Endothelial cell of umbilical vein (primary cell): ENCODE measurements around the gene OR10H4. TPM values are rescaled to one million over a fixed set of nuclear protein-coding genes. Genes with fewer than 3 reads are reported as not detected.

ENCODE experiments used
- BruUV-seq: library from RNA; stranded (reverse); fragments of 400-500 nt; replicated peaks from 2 replicates; lab custom pipeline; 2021; lab: Mats Ljungman, UMichigan
- CTCF ChIA-PET: fragments of 300-600, 350-600 bp; sonication (Branson Sonifier 250); formaldehyde crosslinking; loops from one replicate; lab custom pipeline; 2021; ENCODE audit warnings: antibody characterized with exemption, inconsistent platforms; lab: Charles Lee
- POLR2A ChIA-PET: fragments of 300-600, 350-600 bp; sonication (Branson Sonifier 250); formaldehyde crosslinking; loops from one replicate; lab custom pipeline; 2021; ENCODE audit warnings: antibody characterized with exemption, inconsistent platforms; lab: Charles Lee
- DNase-seq: peaks from one replicate; pipeline ENCODE4 v3.0.0-alpha.2; 2011; ENCODE audit warnings: low read depth, low spot score
- FAIRE-seq: peaks from 2 replicates; lab custom pipeline; 2011; peaks lifted over from hg19 to GRCh38; lab: Jason Lieb, UNC
- H2AFZ ChIP-seq: 2 replicates; pipeline ENCODE4 v1.6.0; 2012; ENCODE audit warnings: low read depth, low read length, control low read depth, inconsistent platforms
- H3K27ac ChIP-seq: 2 replicates; pipeline ENCODE4 v1.5.1; 2011; ENCODE audit warnings: low read depth, mild to moderate bottlenecking, control low read depth, low read length, moderate library complexity; ENCODE audit not compliant: insufficient read depth
- H3K27me3 ChIP-seq, 2 experiments: 2 replicates each; pipeline versions ENCODE4 v1.6.0 to v1.6.1; 2011; ENCODE audit warnings: low read length in 2 of 2, mixed read lengths in 1 of 2; ENCODE audit not compliant: control insufficient read depth in 2 of 2, insufficient read depth in 2 of 2
- H3K36me3 ChIP-seq, 2 experiments: 2 replicates in 1 of 2; 3 replicates in 1 of 2; pipeline ENCODE4 v1.5.1; 2011; ENCODE audit warnings: low read length in 2 of 2, mild to moderate bottlenecking in 1 of 2, moderate library complexity in 1 of 2; ENCODE audit not compliant: control insufficient read depth in 2 of 2, insufficient read depth in 2 of 2; ENCODE audit errors: extremely low read depth in 1 of 2
- H3K4me1 ChIP-seq: 3 replicates; pipeline ENCODE4 v1.5.1; 2011; ENCODE audit warnings: mild to moderate bottlenecking, low read length; ENCODE audit not compliant: control insufficient read depth, insufficient read depth; ENCODE audit errors: extremely low read depth
- H3K4me2 ChIP-seq: 2 replicates; pipeline ENCODE4 v1.6.1; 2011; ENCODE audit warnings: low read length, control low read depth, mixed read lengths; ENCODE audit not compliant: insufficient read depth
- H3K4me3 ChIP-seq, 3 experiments: fragments of 200-600 bp in 1 of 3; sonication (generic), shearing (Covaris generic) in 1 of 3; replicated peaks in 1 of 3; 2 replicates each; pipeline ENCODE4 v1.5.1; 2011 to 2016; ENCODE audit warnings: control low read depth in 3 of 3, low read length in 3 of 3, mild to moderate bottlenecking in 2 of 3, inconsistent platforms in 1 of 3, low read depth in 1 of 3, moderate library complexity in 1 of 3; ENCODE audit not compliant: insufficient read depth in 1 of 3
- H3K79me2 ChIP-seq: 2 replicates; pipeline ENCODE4 v1.6.0; 2012; ENCODE audit warnings: low read length, inconsistent platforms; ENCODE audit not compliant: control insufficient read depth, insufficient read depth
- H3K9ac ChIP-seq: replicated peaks from 2 replicates; pipeline ENCODE3; 2011; ENCODE audit warnings: low read length, control low read depth; ENCODE audit not compliant: insufficient read depth; ENCODE audit errors: extremely low read depth
- H3K9me1 ChIP-seq: replicated peaks from 3 replicates; pipeline ENCODE4 v1.6.0; 2011; ENCODE audit warnings: mild to moderate bottlenecking, low read length; ENCODE audit not compliant: control insufficient read depth, insufficient read depth; ENCODE audit errors: extremely low read depth
- H3K9me3 ChIP-seq: replicated peaks from 2 replicates; pipeline ENCODE4 v1.5.1; 2012; ENCODE audit warnings: low read length, inconsistent platforms; ENCODE audit not compliant: control insufficient read depth, insufficient read depth
- H4K20me1 ChIP-seq: replicated peaks from 2 replicates; pipeline ENCODE3; 2011; ENCODE audit warnings: mild to moderate bottlenecking, low read length; ENCODE audit not compliant: control insufficient read depth, insufficient read depth; ENCODE audit errors: extremely low read depth
- EZH2 ChIP-seq: IDR thresholded peaks from 2 replicates; pipeline ENCODE4 v1.6.1; 2012; ENCODE audit warnings: borderline replicate concordance, low read depth, mild to moderate bottlenecking, moderate library complexity, low read length, inconsistent platforms; ENCODE audit not compliant: severe bottlenecking
- FOS ChIP-seq: IDR thresholded peaks from 2 replicates; pipeline ENCODE4 v1.6.1; 2011; ENCODE audit warnings: mild to moderate bottlenecking, low read length, moderate library complexity, borderline replicate concordance; ENCODE audit not compliant: insufficient read depth
- GATA2 ChIP-seq: IDR thresholded peaks from 2 replicates; pipeline ENCODE4 v1.7.0; 2011; ENCODE audit warnings: low read depth, mild to moderate bottlenecking, moderate library complexity, mixed read lengths, low read length; ENCODE audit not compliant: insufficient read length, insufficient read depth
- JUN ChIP-seq: IDR thresholded peaks from 2 replicates; pipeline ENCODE4 v1.6.1; 2011; ENCODE audit warnings: borderline replicate concordance, low read depth; ENCODE audit not compliant: insufficient read length, insufficient read depth
- MYC ChIP-seq: IDR thresholded peaks from one replicate; pipeline ENCODE4 v1.6.1; 2011; ENCODE audit warnings: mild to moderate bottlenecking, low read depth, low read length
- POLR2A ChIP-seq: IDR thresholded peaks from 2 replicates; pipeline ENCODE4 v1.6.1; 2012; ENCODE audit warnings: low read depth, mild to moderate bottlenecking, control low read depth, low read length
- POLR2AphosphoS5 ChIP-seq: IDR thresholded peaks from 2 replicates; pipeline ENCODE4 v1.6.1; 2012; ENCODE audit warnings: low read depth, mild to moderate bottlenecking, control low read depth, low read length, moderate library complexity; ENCODE audit not compliant: insufficient read depth
- dilution Hi-C: fragments of 300-500 bp; cut with MboI; formaldehyde crosslinking; loops from one replicate; pipeline ENCODE4 v1.15.0; 2019; ENCODE audit warnings: low sequenced_read_pairs; ENCODE audit not compliant: extremely low pct_ligation_motif_present
- intact Hi-C: fragments of 100-400 bp; cut with micrococcal nuclease; formaldehyde crosslinking; loops from one replicate; pipeline ENCODE4 v1.10.0; 2022
- polyA plus RNA-seq, 4 experiments: library from polyadenylated mRNA; depleted of rRNA in 3 of 4; stranded (reverse) in 3 of 4; unstranded in 1 of 4; fragments of >200 nt; gene quantifications; 2 replicates each; pipeline versions ENCODE4 v1.2.1 to v1.2.3, GENCODE V29; 2011 to 2012; ENCODE audit warnings: missing spikeins in 1 of 4
- total RNA-seq: library from RNA; stranded (reverse); gene quantifications from 2 replicates; pipeline ENCODE4 v1.2.3, GENCODE V29; 2021
- TF ChIP-seq, protein P1 (sequence below): IDR thresholded peaks from 2 replicates; pipeline ENCODE4 v1.6.1; 2011; ENCODE audit not compliant: insufficient read depth, insufficient read length
- TF ChIP-seq, protein P2 (sequence below), 2 donors: IDR thresholded peaks; 1 replicate in 1 of 2; 2 replicates in 1 of 2; pipeline ENCODE4 v1.5.1; 2011; ENCODE audit warnings: low read length in 2 of 2, mild to moderate bottlenecking in 2 of 2, moderate library complexity in 2 of 2, control low read depth in 1 of 2, inconsistent platforms in 1 of 2, low read depth in 1 of 2; ENCODE audit not compliant: insufficient read depth in 1 of 2; ENCODE audit errors: extremely low read depth in 1 of 2

Gene OR10H4
- total and polyA plus RNA-seq, 2 donors (not counting 3 experiments of a cell fraction or from before 2014, with no cell fraction given), result not detected

DNA sequence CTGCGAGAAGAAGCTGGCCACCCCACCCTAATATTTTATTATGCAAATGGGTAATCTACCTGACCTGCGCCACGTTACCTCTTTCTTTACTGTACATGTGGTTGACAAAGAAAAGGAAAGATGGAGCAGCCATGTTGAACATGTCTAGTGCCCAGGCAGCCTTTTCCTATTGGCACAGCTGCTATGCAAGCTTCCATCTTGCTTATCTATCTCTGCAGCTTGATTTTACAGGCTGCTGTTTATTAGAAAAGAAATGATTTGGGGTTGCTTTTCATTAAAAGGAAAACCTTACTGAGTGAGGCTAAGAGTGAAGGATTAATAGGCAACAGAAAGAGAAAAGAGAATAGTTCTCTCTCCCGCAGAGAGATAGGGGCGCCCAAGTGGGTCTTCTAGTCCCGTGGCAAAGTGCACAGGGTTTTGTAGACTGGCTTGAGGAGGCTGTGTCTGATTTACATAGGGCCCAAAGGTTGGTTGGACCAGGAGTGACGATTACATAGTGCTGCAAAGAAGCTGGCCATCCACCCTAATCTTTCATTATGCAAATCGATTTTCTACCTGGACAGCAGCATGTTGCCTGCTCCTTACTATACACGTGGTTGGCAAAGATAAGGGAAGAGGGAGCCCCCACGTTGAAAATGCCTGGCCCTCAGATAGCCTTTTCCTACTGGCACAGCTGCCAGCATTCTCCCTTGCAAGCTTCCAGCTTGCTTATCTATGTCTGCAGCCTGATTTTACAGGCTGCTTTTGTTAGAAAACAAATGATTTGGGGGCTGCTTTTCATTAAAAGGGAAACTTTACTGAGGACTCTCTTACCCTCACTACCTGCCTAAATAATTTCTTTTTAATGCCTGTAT lies 28.3 kb downstream of the OR10H4 start:
- no peak for DNase-seq
- Histone ChIP-seq H3K4me3 (no peak overlapping the region), H3K9me3 (no peaks in the 10 kb centered on the region), H3K9me1 (no peaks in the 10 kb centered on the region), H4K20me1 (no peaks in the 10 kb centered on the region), H3K4me2 (no peak overlapping the region), H3K4me1 (no peaks in the 10 kb centered on the region), H3K27me3 (no peaks in the 10 kb centered on the region), H3K79me2 (no peaks in the 10 kb centered on the region), H2AFZ (no peak overlapping the region), H3K27ac (no peak overlapping the region), H3K9ac (no peak overlapping the region), H3K36me3 (no peaks in the 10 kb centered on the region)
- TF ChIP-seq, protein P1, sequence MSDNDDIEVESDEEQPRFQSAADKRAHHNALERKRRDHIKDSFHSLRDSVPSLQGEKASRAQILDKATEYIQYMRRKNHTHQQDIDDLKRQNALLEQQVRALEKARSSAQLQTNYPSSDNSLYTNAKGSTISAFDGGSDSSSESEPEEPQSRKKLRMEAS, result no peak
- TF ChIP-seq JUN, result no peak
- no peak for TF ChIP-seq EZH2
- no peak for TF ChIP-seq POLR2AphosphoS5
- no peak for TF ChIP-seq MYC
- TF ChIP-seq, protein P2, sequence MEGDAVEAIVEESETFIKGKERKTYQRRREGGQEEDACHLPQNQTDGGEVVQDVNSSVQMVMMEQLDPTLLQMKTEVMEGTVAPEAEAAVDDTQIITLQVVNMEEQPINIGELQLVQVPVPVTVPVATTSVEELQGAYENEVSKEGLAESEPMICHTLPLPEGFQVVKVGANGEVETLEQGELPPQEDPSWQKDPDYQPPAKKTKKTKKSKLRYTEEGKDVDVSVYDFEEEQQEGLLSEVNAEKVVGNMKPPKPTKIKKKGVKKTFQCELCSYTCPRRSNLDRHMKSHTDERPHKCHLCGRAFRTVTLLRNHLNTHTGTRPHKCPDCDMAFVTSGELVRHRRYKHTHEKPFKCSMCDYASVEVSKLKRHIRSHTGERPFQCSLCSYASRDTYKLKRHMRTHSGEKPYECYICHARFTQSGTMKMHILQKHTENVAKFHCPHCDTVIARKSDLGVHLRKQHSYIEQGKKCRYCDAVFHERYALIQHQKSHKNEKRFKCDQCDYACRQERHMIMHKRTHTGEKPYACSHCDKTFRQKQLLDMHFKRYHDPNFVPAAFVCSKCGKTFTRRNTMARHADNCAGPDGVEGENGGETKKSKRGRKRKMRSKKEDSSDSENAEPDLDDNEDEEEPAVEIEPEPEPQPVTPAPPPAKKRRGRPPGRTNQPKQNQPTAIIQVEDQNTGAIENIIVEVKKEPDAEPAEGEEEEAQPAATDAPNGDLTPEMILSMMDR (IDR thresholded peaks at IDR 0.05; ENCODE audit: extremely low read depth in 1 of 2, insufficient read depth in 1 of 2, low read depth in 1 of 2, low read length in 2 of 2), result no peak
- no peak for TF ChIP-seq POLR2A
- TF ChIP-seq GATA2, result no peak
- no peak for TF ChIP-seq FOS
- dilution Hi-C loops (no loop called here), intact Hi-C loops (no loop called here)
- no peak for FAIRE-seq
- no TSS peak for BruUV-seq
- ChIA-PET POLR2A (no interaction called here), CTCF (no interaction called here)
